Measurements from ENCODE around the gene SREBF2.

The SREBF2 gene

GRCh38 chr22:41922328-41922727 lies 89.4 kb downstream of the SREBF2 start:
- H3K27me3 ChIP-seq (ENCODE audit: control insufficient read depth, insufficient read depth, low read length, poor library complexity, severe bottlenecking) = peaks cover 91% of the 10 kb centered on the region

GRCh38 chr22:41922940-41923594 lies 90.2 kb downstream of the SREBF2 start:
- Histone ChIP-seq H3K36me3 (ENCODE audit: control insufficient read depth, insufficient read depth, low read length) (no peaks in the 10 kb centered on the region), H3K27ac (ENCODE audit: insufficient read depth, low read depth, low read length, poor library complexity, severe bottlenecking) (no peak overlapping the region), H3K27me3 (ENCODE audit: control insufficient read depth, insufficient read depth, low read length, poor library complexity, severe bottlenecking) (peaks cover 84% of the 10 kb centered on the region), H3K4me1 (ENCODE audit: control insufficient read depth, insufficient read depth, low read length) (peaks cover 10% of the 10 kb centered on the region), H3K4me3 (ENCODE audit: insufficient read depth, low read depth, low read length) (no peak overlapping the region), H3K9me3 (ENCODE audit: control insufficient read depth, low read length) (no peaks in the 10 kb centered on the region)
- 91 to 94% methylated on average over 4 of the region's 4 CpGs for WGBS, 2 experiments

More at GRCh38 chr22:41922328-41922727, 89.4 kb downstream of the SREBF2 start:
- peaks cover 9% of the 10 kb centered on the region for H3K4me1 ChIP-seq (ENCODE audit: control insufficient read depth, insufficient read depth, low read length)
- no peak overlapping the region for H3K27ac ChIP-seq (ENCODE audit: insufficient read depth, low read depth, low read length, poor library complexity, severe bottlenecking)
- 84 to 93% methylated on average over 5 of the region's 5 CpGs for WGBS, 2 experiments
- no peaks in the 10 kb centered on the region for H3K36me3 ChIP-seq (ENCODE audit: control insufficient read depth, insufficient read depth, low read length)
- H3K4me3 ChIP-seq (ENCODE audit: insufficient read depth, low read depth, low read length) = no peak overlapping the region
- no peaks in the 10 kb centered on the region for H3K9me3 ChIP-seq (ENCODE audit: control insufficient read depth, low read length)

GRCh38 chr22:41923595-41924276 lies 90.8 kb downstream of the SREBF2 start:
- 88 to 89% methylated on average over 14 of the region's 14 CpGs for WGBS, 2 experiments
- peaks cover 78% of the 10 kb centered on the region for H3K27me3 ChIP-seq (ENCODE audit: control insufficient read depth, insufficient read depth, low read length, poor library complexity, severe bottlenecking)
- no peaks in the 10 kb centered on the region for H3K9me3 ChIP-seq (ENCODE audit: control insufficient read depth, low read length)
- H3K4me1 ChIP-seq (ENCODE audit: control insufficient read depth, insufficient read depth, low read length) = peaks cover 15% of the 10 kb centered on the region
- H3K4me3 ChIP-seq (ENCODE audit: insufficient read depth, low read depth, low read length) = no peak overlapping the region
- H3K36me3 ChIP-seq (ENCODE audit: control insufficient read depth, insufficient read depth, low read length) = no peaks in the 10 kb centered on the region
- no peak overlapping the region for H3K27ac ChIP-seq (ENCODE audit: insufficient read depth, low read depth, low read length, poor library complexity, severe bottlenecking)

- WGBS, 2 experiments = 5 to 6% methylated on average over 44 to 48 of the region's 48 CpGs
- Histone ChIP-seq H3K27me3 (ENCODE audit: control insufficient read depth, insufficient read depth, low read length, poor library complexity, severe bottlenecking) (peaks cover 56% of the 10 kb centered on the region), H3K36me3 (ENCODE audit: control insufficient read depth, insufficient read depth, low read length) (no peaks in the 10 kb centered on the region), H3K9me3 (ENCODE audit: control insufficient read depth, low read length) (no peaks in the 10 kb centered on the region), H3K4me1 (ENCODE audit: control insufficient read depth, insufficient read depth, low read length) (peaks cover 15% of the 10 kb centered on the region), H3K27ac (ENCODE audit: insufficient read depth, low read depth, low read length, poor library complexity, severe bottlenecking) (no peak overlapping the region), H3K4me3 (ENCODE audit: insufficient read depth, low read depth, low read length) (peak overlapping the region; percentile 6)
Measured at GRCh38 chr22:41925783-41926460, 93.0 kb downstream of the SREBF2 start.

GRCh38 chr22:41927813-41928212 lies 94.9 kb downstream of the SREBF2 start:
- H3K27me3 ChIP-seq (ENCODE audit: control insufficient read depth, insufficient read depth, low read length, poor library complexity, severe bottlenecking) = peaks cover 45% of the 10 kb centered on the region
- 71 to 77% methylated on average over 6 of the region's 6 CpGs for WGBS, 2 experiments
- no peaks in the 10 kb centered on the region for H3K36me3 ChIP-seq (ENCODE audit: control insufficient read depth, insufficient read depth, low read length)
- H3K9me3 ChIP-seq (ENCODE audit: control insufficient read depth, low read length) = no peaks in the 10 kb centered on the region
- H3K4me3 ChIP-seq (ENCODE audit: insufficient read depth, low read depth, low read length) = no peak overlapping the region
- H3K4me1 ChIP-seq (ENCODE audit: control insufficient read depth, insufficient read depth, low read length) = peaks cover 21% of the 10 kb centered on the region
- H3K27ac ChIP-seq (ENCODE audit: insufficient read depth, low read depth, low read length, poor library complexity, severe bottlenecking) = no peak overlapping the region

GRCh38 chr22:41928593-41929417 lies 95.9 kb downstream of the SREBF2 start:
- WGBS, 2 experiments = 76 to 79% methylated on average over 14 of the region's 14 CpGs
- Histone ChIP-seq H3K9me3 (ENCODE audit: control insufficient read depth, low read length) (no peaks in the 10 kb centered on the region), H3K36me3 (ENCODE audit: control insufficient read depth, insufficient read depth, low read length) (no peaks in the 10 kb centered on the region)

GRCh38 chr22:41929418-41929810 lies 96.5 kb downstream of the SREBF2 start:
- no peaks in the 10 kb centered on the region for H3K36me3 ChIP-seq (ENCODE audit: control insufficient read depth, insufficient read depth, low read length)
- H3K4me1 ChIP-seq (ENCODE audit: control insufficient read depth, insufficient read depth, low read length) = peaks cover 21% of the 10 kb centered on the region
- peaks cover 30% of the 10 kb centered on the region for H3K27me3 ChIP-seq (ENCODE audit: control insufficient read depth, insufficient read depth, low read length, poor library complexity, severe bottlenecking)
- no peak overlapping the region for H3K27ac ChIP-seq (ENCODE audit: insufficient read depth, low read depth, low read length, poor library complexity, severe bottlenecking)
- WGBS, 2 experiments = 80% methylated on average over 8 of the region's 8 CpGs
- no peaks in the 10 kb centered on the region for H3K9me3 ChIP-seq (ENCODE audit: control insufficient read depth, low read length)
- no peak overlapping the region for H3K4me3 ChIP-seq (ENCODE audit: insufficient read depth, low read depth, low read length)

More at GRCh38 chr22:41928593-41929417, 95.9 kb downstream of the SREBF2 start:
- H3K27ac ChIP-seq (ENCODE audit: insufficient read depth, low read depth, low read length, poor library complexity, severe bottlenecking) = no peak overlapping the region
- peaks cover 21% of the 10 kb centered on the region for H3K4me1 ChIP-seq (ENCODE audit: control insufficient read depth, insufficient read depth, low read length)
- H3K4me3 ChIP-seq (ENCODE audit: insufficient read depth, low read depth, low read length) = no peak overlapping the region
- H3K27me3 ChIP-seq (ENCODE audit: control insufficient read depth, insufficient read depth, low read length, poor library complexity, severe bottlenecking) = peaks cover 35% of the 10 kb centered on the region

GRCh38 chr22:41931701-41932269 lies 98.9 kb downstream of the SREBF2 start:
- no peak overlapping the region for H3K27ac ChIP-seq (ENCODE audit: insufficient read depth, low read depth, low read length, poor library complexity, severe bottlenecking)
- H3K4me1 ChIP-seq (ENCODE audit: control insufficient read depth, insufficient read depth, low read length) = peaks cover 13% of the 10 kb centered on the region
- H3K4me3 ChIP-seq (ENCODE audit: insufficient read depth, low read depth, low read length) = no peak overlapping the region
- no peaks in the 10 kb centered on the region for H3K9me3 ChIP-seq (ENCODE audit: control insufficient read depth, low read length)
- peaks cover 6% of the 10 kb centered on the region for H3K27me3 ChIP-seq (ENCODE audit: control insufficient read depth, insufficient read depth, low read length, poor library complexity, severe bottlenecking)
- no peaks in the 10 kb centered on the region for H3K36me3 ChIP-seq (ENCODE audit: control insufficient read depth, insufficient read depth, low read length)
- WGBS, 2 experiments = 88 to 91% methylated on average over 10 of the region's 10 CpGs

- peaks cover 13% of the 10 kb centered on the region for H3K4me1 ChIP-seq (ENCODE audit: control insufficient read depth, insufficient read depth, low read length)
- H3K27me3 ChIP-seq (ENCODE audit: control insufficient read depth, insufficient read depth, low read length, poor library complexity, severe bottlenecking) = peaks cover under 1% of the 10 kb centered on the region
- no peak overlapping the region for H3K27ac ChIP-seq (ENCODE audit: insufficient read depth, low read depth, low read length, poor library complexity, severe bottlenecking)
- no peaks in the 10 kb centered on the region for H3K9me3 ChIP-seq (ENCODE audit: control insufficient read depth, low read length)
- no peaks in the 10 kb centered on the region for H3K36me3 ChIP-seq (ENCODE audit: control insufficient read depth, insufficient read depth, low read length)
- no peak overlapping the region for H3K4me3 ChIP-seq (ENCODE audit: insufficient read depth, low read depth, low read length)
- 95 to 96% methylated on average over 12 of the region's 12 CpGs for WGBS, 2 experiments
Measured at GRCh38 chr22:41932353-41932752, 99.4 kb downstream of the SREBF2 start.

Measured in ectodermal cell (in vitro differentiated cells).